Liver (tissue), 9 donors: ENCODE measurements around the gene MSI2. TPM values are rescaled to one million over a fixed set of nuclear protein-coding genes. Genes with fewer than 3 reads are reported as not detected.

Experiments
- DNase-seq: peaks from one replicate; pipeline ENCODE4 v3.0.0-alpha.2; 2017; ENCODE audit warnings: low spot score
- H3K27ac ChIP-seq, 2 donors: one replicate each; pipeline ENCODE4 v1.7.0; 2013; ENCODE audit warnings: inconsistent platforms in 2 of 2, low read length in 2 of 2, control low read depth in 1 of 2, low read depth in 1 of 2, mild to moderate bottlenecking in 1 of 2
- H3K27me3 ChIP-seq, 4 donors: one replicate each; pipeline versions ENCODE4 v1.6.1 to v1.7.0; 2013; ENCODE audit warnings: low read length in 3 of 4, inconsistent platforms in 1 of 4, mild to moderate bottlenecking in 1 of 4, moderate library complexity in 1 of 4; ENCODE audit not compliant: control insufficient read depth in 4 of 4, insufficient read depth in 4 of 4
- H3K36me3 ChIP-seq, 4 donors: one replicate each; pipeline versions ENCODE4 v1.6.1 to v1.7.0; 2013; ENCODE audit warnings: low read length in 3 of 4, mild to moderate bottlenecking in 3 of 4, low read depth in 1 of 4, moderate library complexity in 1 of 4; ENCODE audit not compliant: control insufficient read depth in 4 of 4, insufficient read depth in 3 of 4
- H3K4me1 ChIP-seq, 4 donors: one replicate each; pipeline versions ENCODE4 v1.6.1 to v1.7.0; 2013; ENCODE audit warnings: low read length in 3 of 4, mild to moderate bottlenecking in 3 of 4, moderate library complexity in 1 of 4; ENCODE audit not compliant: control insufficient read depth in 4 of 4, insufficient read depth in 4 of 4
- H3K4me3 ChIP-seq, 3 donors: one replicate each; pipeline versions ENCODE4 v1.6.1 to v1.7.0; 2013; ENCODE audit warnings: low read length in 3 of 3, control low read depth in 1 of 3, low read depth in 1 of 3, mild to moderate bottlenecking in 1 of 3
- H3K9ac ChIP-seq, 2 donors: one replicate each; pipeline ENCODE4 v1.7.0; 2013; ENCODE audit warnings: low read length in 2 of 2, mild to moderate bottlenecking in 2 of 2, moderate library complexity in 2 of 2, control low read depth in 1 of 2, low read depth in 1 of 2
- H3K9me3 ChIP-seq, 4 donors: one replicate each; pipeline versions ENCODE4 v1.6.1 to v1.7.0; 2013; ENCODE audit warnings: low read length in 3 of 4; ENCODE audit not compliant: control insufficient read depth in 4 of 4
- ATF3 ChIP-seq: IDR thresholded peaks from 2 replicates; pipeline ENCODE4 v1.6.1; 2016; ENCODE audit warnings: antibody characterized with exemption
- CTCF ChIP-seq: fragments of 150-350 bp; IDR thresholded peaks from 2 replicates; pipeline ENCODE4 v1.5.1; 2017; ENCODE audit warnings: improper control_type of control experiment, low read depth, low read length; ENCODE audit not compliant: missing input control
- EGR1 ChIP-seq, 2 donors: IDR thresholded peaks; 2 replicates each; pipeline ENCODE4 v1.6.1; 2016 to 2018; ENCODE audit warnings: antibody characterized with exemption in 2 of 2, low read depth in 2 of 2
- FOXA1 ChIP-seq: IDR thresholded peaks from 2 replicates; pipeline ENCODE4 v1.6.1; 2016; ENCODE audit warnings: antibody characterized with exemption
- FOXA2 ChIP-seq: IDR thresholded peaks from 2 replicates; pipeline ENCODE4 v1.6.1; 2016; ENCODE audit warnings: antibody characterized with exemption
- GABPA ChIP-seq, 2 donors: IDR thresholded peaks in 1 of 2; conservative IDR thresholded peaks in 1 of 2; 2 replicates each; pipeline ENCODE4 v1.6.1; 2016; ENCODE audit warnings: antibody characterized with exemption in 2 of 2, mild to moderate bottlenecking in 1 of 2, moderate library complexity in 1 of 2
- HNF4A ChIP-seq, 2 donors: conservative IDR thresholded peaks; 2 replicates each; pipeline ENCODE4 v1.6.1; 2016; ENCODE audit warnings: antibody characterized with exemption in 2 of 2, mild to moderate bottlenecking in 2 of 2
- JUND ChIP-seq, 2 donors: IDR thresholded peaks; 2 replicates each; pipeline ENCODE4 v1.6.1; 2016; ENCODE audit warnings: antibody characterized with exemption in 2 of 2
- MAX ChIP-seq: IDR thresholded peaks from 2 replicates; pipeline ENCODE4 v1.6.1; 2016; ENCODE audit warnings: antibody characterized with exemption
- NR2F2 ChIP-seq: IDR thresholded peaks from 2 replicates; pipeline ENCODE4 v1.6.1; 2016; ENCODE audit warnings: antibody characterized with exemption
- RAD21 ChIP-seq, 2 donors: IDR thresholded peaks; 2 replicates each; pipeline ENCODE4 v1.6.1; 2016; ENCODE audit warnings: antibody characterized with exemption in 2 of 2, mild to moderate bottlenecking in 2 of 2
- RXRA ChIP-seq, 2 donors: IDR thresholded peaks; 2 replicates each; pipeline ENCODE4 v1.6.1; 2017 to 2018; ENCODE audit warnings: antibody characterized with exemption in 2 of 2, mild to moderate bottlenecking in 1 of 2
- SP1 ChIP-seq: IDR thresholded peaks from 2 replicates; pipeline ENCODE4 v1.6.1; 2018; ENCODE audit warnings: antibody characterized with exemption, mild to moderate bottlenecking
- TAF1 ChIP-seq: conservative IDR thresholded peaks from 2 replicates; pipeline ENCODE4 v1.6.1; 2016; ENCODE audit warnings: antibody characterized with exemption, mild to moderate bottlenecking
- YY1 ChIP-seq: IDR thresholded peaks from 2 replicates; pipeline ENCODE4 v1.6.1; 2016; ENCODE audit warnings: antibody characterized with exemption, mild to moderate bottlenecking
- WGBS: extraction: QIAGEN DNeasy Blood & Tissue Kit; methylation state at CpG from one replicate; pipeline ENCODE4 v1.1.7; 2013; 5-methylcytosine and 5-hydroxymethylcytosine counted together
- polyA plus RNA-seq, 2 donors: library from polyadenylated mRNA; stranded (reverse) in 1 of 2; unstranded in 1 of 2; fragments of 200-250 nt in 1 of 2; fragments of >200 nt in 1 of 2; fragmentation: Nextera tagmentation in 1 of 2; extraction: Ambion mirVana in 1 of 2; gene quantifications; one replicate each; pipeline versions ENCODE4 v1.2.1 to v1.2.3, GENCODE V29; 2013 to 2015
- total RNA-seq, 2 donors: library from RNA; depleted of rRNA; stranded (reverse); fragments of >200 nt; gene quantifications; one replicate each; pipeline ENCODE4 v1.2.3, GENCODE V29; 2014
- TF ChIP-seq, protein P1 (sequence below): IDR thresholded peaks from 2 replicates; pipeline ENCODE4 v1.6.1; 2016; ENCODE audit warnings: antibody characterized with exemption
- donor health status: healthy.
- donor health status: healthy.
- donor health status: healthy.
- donor health status: healthy.
- donor health status: healthy.

Gene MSI2
- total and polyA plus RNA-seq, 4 donors, result 5.7 to 15.6 (median 9.2) TPM

- TF ChIP-seq EGR1 (IDR thresholded peaks at IDR 0.05; ENCODE audit: low read depth in 2 of 2) (no peak), HNF4A (conservative IDR thresholded peaks at IDR 0.05) (no peak), FOXA2 (no peak), CTCF (no peak), GABPA (IDR thresholded peaks at IDR 0.05 in 1 of 2, conservative IDR thresholded peaks at IDR 0.05 in 1 of 2) (no peak), RAD21 (IDR thresholded peaks at IDR 0.05) (no peak), ATF3 (no peak), SP1 (no peak), JUND (IDR thresholded peaks at IDR 0.05) (no peak), YY1 (no peak), TAF1 (no peak), MAX (no peak), FOXA1 (no peak), NR2F2 (no peak), RXRA (IDR thresholded peaks at IDR 0.05) (no peak)
- TF ChIP-seq, protein P1, sequence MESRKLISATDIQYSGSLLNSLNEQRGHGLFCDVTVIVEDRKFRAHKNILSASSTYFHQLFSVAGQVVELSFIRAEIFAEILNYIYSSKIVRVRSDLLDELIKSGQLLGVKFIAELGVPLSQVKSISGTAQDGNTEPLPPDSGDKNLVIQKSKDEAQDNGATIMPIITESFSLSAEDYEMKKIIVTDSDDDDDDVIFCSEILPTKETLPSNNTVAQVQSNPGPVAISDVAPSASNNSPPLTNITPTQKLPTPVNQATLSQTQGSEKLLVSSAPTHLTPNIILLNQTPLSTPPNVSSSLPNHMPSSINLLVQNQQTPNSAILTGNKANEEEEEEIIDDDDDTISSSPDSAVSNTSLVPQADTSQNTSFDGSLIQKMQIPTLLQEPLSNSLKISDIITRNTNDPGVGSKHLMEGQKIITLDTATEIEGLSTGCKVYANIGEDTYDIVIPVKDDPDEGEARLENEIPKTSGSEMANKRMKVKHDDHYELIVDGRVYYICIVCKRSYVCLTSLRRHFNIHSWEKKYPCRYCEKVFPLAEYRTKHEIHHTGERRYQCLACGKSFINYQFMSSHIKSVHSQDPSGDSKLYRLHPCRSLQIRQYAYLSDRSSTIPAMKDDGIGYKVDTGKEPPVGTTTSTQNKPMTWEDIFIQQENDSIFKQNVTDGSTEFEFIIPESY, result no peak
- H3K9me3 ChIP-seq, result no peaks in the 10 kb centered on the region
- H3K4me3 ChIP-seq, result no peak overlapping the region
- H3K9ac ChIP-seq, result no peak overlapping the region
- no peak overlapping the region for H3K27ac ChIP-seq
- no peaks in the 10 kb centered on the region for H3K36me3 ChIP-seq
- H3K27me3 ChIP-seq, result no peaks in the 10 kb centered on the region
- WGBS, result 83% methylated on average over 7 of the region's 7 CpGs
- H3K4me1 ChIP-seq, result peaks cover 0 to 6% (median 2%) of the 10 kb centered on the region in 4 donors
- no peak for DNase-seq
Observed at GRCh38 chr17:57418463-57419246, 162.3 kb downstream of the MSI2 start.

GRCh38 chr17:57419940-57420550, 163.7 kb downstream of the MSI2 start:
- WGBS, result 96% methylated on average over 11 of the region's 11 CpGs
- no peak overlapping the region for H3K27ac ChIP-seq
- TF ChIP-seq CTCF (no peak), GABPA (IDR thresholded peaks at IDR 0.05 in 1 of 2, conservative IDR thresholded peaks at IDR 0.05 in 1 of 2) (no peak), JUND (IDR thresholded peaks at IDR 0.05) (no peak)
- no peak for DNase-seq
- H3K9me3 ChIP-seq, result no peaks in the 10 kb centered on the region
- no peaks in the 10 kb centered on the region for H3K36me3 ChIP-seq
- no peak overlapping the region for H3K4me3 ChIP-seq
- H3K4me1 ChIP-seq, result peaks cover 0 to 6% (median 2%) of the 10 kb centered on the region in 4 donors
- H3K27me3 ChIP-seq, result no peaks in the 10 kb centered on the region
- H3K9ac ChIP-seq, result no peak overlapping the region
